ENCODE data around the gene CTNNA1.

CTNNA1 gene

GRCh38 chr5:138925090-138925635, 171.9 kb downstream of the CTNNA1 start:
- no peak for TF ChIP-seq CTCF (IDR thresholded peaks at IDR 0.05; ENCODE audit: insufficient read depth, missing control alignments)
- FAIRE-seq (no peak), DNase-seq (ENCODE audit: insufficient read length, low spot score) (no peak)

DNA sequence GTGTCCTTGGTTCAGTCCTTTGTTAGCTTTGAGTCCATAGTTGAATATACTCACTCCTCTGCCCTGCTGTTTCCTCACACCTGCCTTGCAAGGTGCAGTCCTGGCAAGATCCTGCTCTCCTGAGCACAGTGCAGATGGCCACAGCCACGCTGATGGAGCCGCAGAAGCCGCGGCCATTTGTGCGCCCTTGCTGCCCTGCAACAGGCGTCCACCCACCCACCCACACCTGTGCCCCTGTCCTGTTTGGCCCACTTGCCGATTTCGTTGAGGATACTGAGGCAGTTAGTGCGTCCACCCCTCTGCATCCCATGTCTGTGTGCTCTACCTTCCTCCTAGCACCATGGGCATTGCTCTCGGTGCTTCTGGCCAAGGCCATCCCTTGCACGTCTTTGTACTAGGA, 173.0 kb downstream of the CTNNA1 start:
- FAIRE-seq (no peak), DNase-seq (ENCODE audit: insufficient read length, low spot score) (no peak)
- TF ChIP-seq CTCF (IDR thresholded peaks at IDR 0.05; ENCODE audit: insufficient read depth, missing control alignments) = no peak

DNA sequence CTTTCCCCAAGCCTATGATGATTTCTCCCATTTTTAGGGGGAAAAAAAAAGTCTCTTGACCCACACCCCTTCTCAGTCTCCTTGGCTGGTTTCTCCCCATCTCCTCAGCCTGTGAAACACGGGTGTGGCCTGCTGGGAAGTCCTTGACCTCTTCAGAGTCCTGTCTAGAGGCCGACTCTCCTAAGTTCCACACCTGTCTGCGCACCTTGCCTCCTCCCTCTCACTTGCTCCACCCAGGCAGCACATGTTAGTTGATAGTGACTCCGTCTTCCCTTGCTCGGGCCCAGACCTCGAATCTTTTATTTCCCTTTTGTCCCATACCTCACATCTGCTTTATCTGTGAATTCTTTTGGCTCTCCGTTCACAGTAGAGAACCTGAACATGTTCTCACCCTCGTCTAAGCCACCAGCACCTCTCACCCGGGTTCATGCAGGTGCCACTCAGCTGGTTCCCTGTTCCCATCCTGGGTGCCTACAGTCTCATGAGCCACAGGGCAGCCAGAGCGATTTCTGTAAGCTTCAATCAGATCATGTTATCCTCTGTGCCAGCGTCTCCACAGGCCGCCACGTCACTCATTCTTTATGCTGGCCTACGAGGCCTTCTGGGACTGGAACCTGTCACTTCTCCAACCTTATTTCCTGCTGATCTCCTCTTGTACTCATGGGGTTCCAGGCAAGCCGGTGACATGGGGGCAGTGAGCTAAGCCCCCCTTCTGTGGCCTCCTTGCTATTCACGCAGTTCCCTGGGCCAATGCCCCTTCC, 173.6 kb downstream of the CTNNA1 start:
- TF ChIP-seq CTCF (IDR thresholded peaks at IDR 0.05; ENCODE audit: insufficient read depth, missing control alignments) = no peak
- DNase-seq (ENCODE audit: insufficient read length, low spot score) (no peak), FAIRE-seq (no peak)

- no peak for FAIRE-seq
- no peak for TF ChIP-seq CTCF (IDR thresholded peaks at IDR 0.05; ENCODE audit: insufficient read depth, missing control alignments)
- no peak for DNase-seq (ENCODE audit: insufficient read length, low spot score)
These were observed 174.3 kb downstream of the CTNNA1 start for GRCh38 chr5:138927544-138927943.

- DNase-seq (ENCODE audit: insufficient read length, low spot score) (no peak), FAIRE-seq (no peak)
- TF ChIP-seq CTCF (IDR thresholded peaks at IDR 0.05; ENCODE audit: insufficient read depth, missing control alignments) = no peak
These were observed 174.8 kb downstream of the CTNNA1 start for GRCh38 chr5:138927979-138928378.

- no peak for TF ChIP-seq CTCF (IDR thresholded peaks at IDR 0.05; ENCODE audit: insufficient read depth, missing control alignments)
- FAIRE-seq = no peak
- DNase-seq (ENCODE audit: insufficient read length, low spot score) = no peak
These were observed 176.3 kb downstream of the CTNNA1 start for GRCh38 chr5:138929571-138929955.

DNA sequence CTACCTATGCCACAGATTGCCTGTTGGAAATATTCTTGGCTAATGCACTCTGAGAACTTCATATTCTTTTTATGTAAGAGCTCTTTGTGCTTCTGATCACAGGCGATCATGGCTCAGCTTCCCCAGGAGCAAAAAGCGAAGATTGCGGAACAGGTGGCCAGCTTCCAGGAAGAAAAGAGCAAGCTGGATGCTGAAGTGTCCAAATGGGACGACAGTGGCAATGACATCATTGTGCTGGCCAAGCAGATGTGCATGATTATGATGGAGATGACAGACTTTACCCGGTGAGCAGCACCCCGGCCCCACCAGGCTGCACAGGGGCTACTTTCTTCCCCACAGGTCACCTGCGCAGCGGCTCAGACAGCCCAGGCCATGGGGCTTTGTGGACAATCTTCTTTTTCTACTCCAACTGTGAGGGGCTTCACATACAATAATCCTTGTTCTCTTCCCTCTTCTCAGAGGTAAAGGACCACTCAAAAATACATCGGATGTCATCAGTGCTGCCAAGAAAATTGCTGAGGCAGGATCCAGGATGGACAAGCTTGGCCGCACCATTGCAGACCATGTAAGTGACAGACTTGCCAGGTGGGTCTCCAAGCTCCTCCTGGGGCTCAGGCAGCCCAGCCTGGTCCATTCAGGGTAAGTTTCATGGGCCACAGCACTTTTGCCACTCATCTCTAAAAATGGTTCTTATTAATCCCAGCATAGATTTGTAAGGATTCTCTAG, 177.3 kb downstream of the CTNNA1 start:
- no peak for TF ChIP-seq CTCF (IDR thresholded peaks at IDR 0.05; ENCODE audit: insufficient read depth, missing control alignments)
- DNase-seq (ENCODE audit: insufficient read length, low spot score) = no peak
- FAIRE-seq = no peak

Data from D721Med (cell line).